ENCODE data around the gene MITF. TPM values are rescaled to one million over a fixed set of nuclear protein-coding genes. Genes with fewer than 3 reads are reported as not detected.

Gene MITF
- polyA plus RNA-seq, 1 donor (not counting 4 experiments of a cell fraction or from before 2014, with no cell fraction given) = 2.7 TPM

GRCh38 chr3:69941439-69942176 lies 202.3 kb downstream of the MITF start:
- H3K9ac ChIP-seq (ENCODE audit: control insufficient read depth, extremely low read depth, insufficient read depth, low read length) = no peak overlapping the region
- no peaks in the 10 kb centered on the region for H3K9me1 ChIP-seq (ENCODE audit: control insufficient read depth, extremely low read depth, insufficient read depth, low read length)
- no peaks in the 10 kb centered on the region for H3K4me1 ChIP-seq (ENCODE audit: control insufficient read depth, extremely low read depth, insufficient read depth, low read length)
- H3K4me2 ChIP-seq (ENCODE audit: control insufficient read depth, extremely low read depth, insufficient read depth, low read depth, low read length) = no peak overlapping the region
- no peak for DNase-seq (ENCODE audit: low read depth, low spot score)
- H3K36me3 ChIP-seq (ENCODE audit: control insufficient read depth in 2 of 2, extremely low read depth in 1 of 2, insufficient read depth in 2 of 2, low read length in 2 of 2) = no peaks in the 10 kb centered on the region
- H4K20me1 ChIP-seq (ENCODE audit: control insufficient read depth, extremely low read depth, insufficient read depth, low read length) = no peaks in the 10 kb centered on the region
- no peak for FAIRE-seq
- H2AFZ ChIP-seq (ENCODE audit: control insufficient read depth, low read length) = no peak overlapping the region
- no peaks in the 10 kb centered on the region for H3K27me3 ChIP-seq (ENCODE audit: control insufficient read depth, extremely low read depth, insufficient read depth, low read length)
- TF ChIP-seq EZH2 (IDR thresholded peaks at IDR 0.05; ENCODE audit: low read length) (no peak), CTCF (optimal IDR thresholded peaks at IDR 0.05 in 1 of 3, IDR thresholded peaks at IDR 0.05 in 1 of 3, conservative IDR thresholded peaks at IDR 0.05 in 1 of 3; ENCODE audit: extremely low read depth in 1 of 3, insufficient read depth in 2 of 3, low read length in 3 of 3) (no peak)
- H3K79me2 ChIP-seq (ENCODE audit: control insufficient read depth, insufficient read depth, low read length) = no peaks in the 10 kb centered on the region
- no peak overlapping the region for H3K27ac ChIP-seq (ENCODE audit: control insufficient read depth, insufficient read depth, low read length)
- H3K9me3 ChIP-seq (ENCODE audit: control insufficient read depth, low read depth, low read length) = no peaks in the 10 kb centered on the region
- dilution Hi-C loops (cut with MboI; ENCODE audit: extremely low pct_ligation_motif_present, low sequenced_read_pairs) = no loop called here
- no peak overlapping the region for H3K4me3 ChIP-seq (ENCODE audit: control insufficient read depth in 2 of 3, extremely low read depth in 1 of 3, insufficient read depth in 2 of 3, low read depth in 1 of 3, low read length in 3 of 3)

GRCh38 chr3:69944931-69945493 lies 205.7 kb downstream of the MITF start:
- H3K4me1 ChIP-seq (ENCODE audit: control insufficient read depth, extremely low read depth, insufficient read depth, low read length) = no peaks in the 10 kb centered on the region
- H2AFZ ChIP-seq (ENCODE audit: control insufficient read depth, low read length) = no peak overlapping the region
- H3K9ac ChIP-seq (ENCODE audit: control insufficient read depth, extremely low read depth, insufficient read depth, low read length) = no peak overlapping the region
- dilution Hi-C loops (cut with MboI; ENCODE audit: extremely low pct_ligation_motif_present, low sequenced_read_pairs) = no loop called here
- TF ChIP-seq CTCF (optimal IDR thresholded peaks at IDR 0.05 in 1 of 3, IDR thresholded peaks at IDR 0.05 in 1 of 3, conservative IDR thresholded peaks at IDR 0.05 in 1 of 3; ENCODE audit: extremely low read depth in 1 of 3, insufficient read depth in 2 of 3, low read length in 3 of 3) (no peak), EZH2 (IDR thresholded peaks at IDR 0.05; ENCODE audit: low read length) (no peak)
- no peaks in the 10 kb centered on the region for H3K9me3 ChIP-seq (ENCODE audit: control insufficient read depth, low read depth, low read length)
- H3K4me2 ChIP-seq (ENCODE audit: control insufficient read depth, extremely low read depth, insufficient read depth, low read depth, low read length) = no peak overlapping the region
- no peaks in the 10 kb centered on the region for H3K27me3 ChIP-seq (ENCODE audit: control insufficient read depth, extremely low read depth, insufficient read depth, low read length)
- DNase-seq (ENCODE audit: low read depth, low spot score) = no peak
- no peaks in the 10 kb centered on the region for H3K36me3 ChIP-seq (ENCODE audit: control insufficient read depth in 2 of 2, extremely low read depth in 1 of 2, insufficient read depth in 2 of 2, low read length in 2 of 2)
- no peak overlapping the region for H3K27ac ChIP-seq (ENCODE audit: control insufficient read depth, insufficient read depth, low read length)
- no peak overlapping the region for H3K4me3 ChIP-seq (ENCODE audit: control insufficient read depth in 2 of 3, extremely low read depth in 1 of 3, insufficient read depth in 2 of 3, low read depth in 1 of 3, low read length in 3 of 3)
- no peaks in the 10 kb centered on the region for H3K9me1 ChIP-seq (ENCODE audit: control insufficient read depth, extremely low read depth, insufficient read depth, low read length)
- FAIRE-seq = no peak
- no peaks in the 10 kb centered on the region for H3K79me2 ChIP-seq (ENCODE audit: control insufficient read depth, insufficient read depth, low read length)
- H4K20me1 ChIP-seq (ENCODE audit: control insufficient read depth, extremely low read depth, insufficient read depth, low read length) = no peaks in the 10 kb centered on the region

Data from keratinocyte (primary cell).